IMR-90 (cell line): ENCODE data around the gene PLVAP. TPM values are rescaled to one million over a fixed set of nuclear protein-coding genes. Genes with fewer than 3 reads are reported as not detected.
A peak's percentile ranks its signal among the peaks of the same experiment; 100 is the strongest.

Source experiments
- ATAC-seq: fragments of 200-7000 bp; cut with Tn5 transposase; 2 replicates; pipeline ENCODE4 v1.9.1; 2020; ENCODE audit warnings: low read depth, mild to moderate bottlenecking, moderate library complexity
- BruUV-seq: library from RNA; stranded (reverse); fragments of 400-500 nt; replicated peaks from 2 replicates; lab custom pipeline; 2021; lab: Mats Ljungman, UMichigan
- CTCF ChIA-PET: fragments of 300-600 bp; formaldehyde crosslinking; extraction: SDS; loops from one replicate; lab custom pipeline; 2021; ENCODE audit warnings: antibody characterized with exemption; lab: Yijun Ruan, JAX
- POLR2A ChIA-PET: fragments of 300-600 bp; sonication (Branson Sonifier 250); formaldehyde crosslinking; loops from one replicate; lab custom pipeline; 2022; ENCODE audit warnings: antibody characterized with exemption; ENCODE audit not compliant: unreplicated experiment; lab: Charles Lee
- DNase-seq: peaks from one replicate; pipeline ENCODE4 v3.0.0; 2013
- H2AFZ ChIP-seq: replicated peaks from 2 replicates; pipeline ENCODE3; 2013; ENCODE audit warnings: low read length, mild to moderate bottlenecking; ENCODE audit not compliant: poor library complexity
- H2AK5ac ChIP-seq: 2 replicates; pipeline ENCODE4 v1.6.1; 2013; ENCODE audit warnings: low read depth, low read length, inconsistent platforms
- H2AK9ac ChIP-seq: replicated peaks from 2 replicates; pipeline ENCODE3; 2013; ENCODE audit warnings: mild to moderate bottlenecking, low read depth, low read length, moderate library complexity; ENCODE audit not compliant: poor library complexity
- H2BK120ac ChIP-seq: 2 replicates; pipeline ENCODE4 v1.6.1; 2013; ENCODE audit warnings: low read depth, low read length, inconsistent platforms
- H2BK15ac ChIP-seq: 3 replicates; pipeline ENCODE4 v1.6.1; 2013; ENCODE audit warnings: low read depth, low read length, inconsistent platforms
- H2BK20ac ChIP-seq: 2 replicates; pipeline ENCODE4 v1.6.1; 2013; ENCODE audit warnings: low read depth, mild to moderate bottlenecking, inconsistent platforms, low read length, moderate library complexity
- H2BK5ac ChIP-seq: 2 replicates; pipeline ENCODE4 v1.6.1; 2013; ENCODE audit warnings: mild to moderate bottlenecking, low read depth, low read length, inconsistent platforms; ENCODE audit not compliant: poor library complexity, severe bottlenecking
- H3K14ac ChIP-seq: replicated peaks from 2 replicates; pipeline ENCODE4 v1.6.1; 2013; ENCODE audit warnings: low read depth, low read length, inconsistent platforms
- H3K18ac ChIP-seq: 2 replicates; pipeline ENCODE4 v1.6.1; 2013; ENCODE audit warnings: low read depth, low read length, control low read depth
- H3K23ac ChIP-seq: 2 replicates; pipeline ENCODE4 v1.6.1; 2013; ENCODE audit warnings: low read depth, low read length, inconsistent platforms
- H3K27ac ChIP-seq: 2 replicates; pipeline ENCODE4 v1.5.1; 2013; ENCODE audit warnings: mild to moderate bottlenecking, control low read depth, low read length; ENCODE audit not compliant: insufficient read depth
- H3K27me3 ChIP-seq: 2 replicates; pipeline ENCODE4 v1.6.1; 2013; ENCODE audit warnings: low read length; ENCODE audit not compliant: control insufficient read depth, insufficient read depth
- H3K36me3 ChIP-seq: 2 replicates; pipeline ENCODE4 v1.6.1; 2013; ENCODE audit warnings: low read length, mixed read lengths; ENCODE audit not compliant: control insufficient read depth, insufficient read depth
- H3K4ac ChIP-seq: 2 replicates; pipeline ENCODE4 v1.6.1; 2013; ENCODE audit warnings: low read depth, low read length, inconsistent platforms
- H3K4me1 ChIP-seq: 2 replicates; pipeline ENCODE4 v1.6.1; 2013; ENCODE audit warnings: low read length, mixed read lengths; ENCODE audit not compliant: control insufficient read depth, insufficient read depth
- H3K4me2 ChIP-seq: 2 replicates; pipeline ENCODE4 v1.6.1; 2013; ENCODE audit warnings: low read depth, mild to moderate bottlenecking, control low read depth, low read length, moderate library complexity
- H3K4me3 ChIP-seq: 2 replicates; pipeline ENCODE4 v1.5.1; 2013; ENCODE audit warnings: low read depth, mild to moderate bottlenecking, control low read depth, low read length, moderate library complexity; ENCODE audit not compliant: insufficient read depth
- H3K56ac ChIP-seq: 2 replicates; pipeline ENCODE4 v1.6.1; 2013; ENCODE audit warnings: low read length, inconsistent platforms; ENCODE audit not compliant: insufficient read depth; ENCODE audit errors: extremely low read depth
- H3K79me1 ChIP-seq, 2 experiments: 2 replicates each; pipeline ENCODE4 v1.6.1; 2013; ENCODE audit warnings: low read length in 2 of 2, inconsistent platforms in 1 of 2, low read depth in 1 of 2
- H3K9ac ChIP-seq: 2 replicates; pipeline ENCODE4 v1.6.1; 2013; ENCODE audit warnings: low read depth, low read length, control low read depth
- H3K9me1 ChIP-seq: 2 replicates; pipeline ENCODE4 v1.6.1; 2013; ENCODE audit warnings: low read length, inconsistent platforms; ENCODE audit not compliant: insufficient read depth
- H3K9me3 ChIP-seq: 2 replicates; pipeline ENCODE4 v1.6.1; 2013; ENCODE audit warnings: low read length; ENCODE audit not compliant: control insufficient read depth, insufficient read depth
- H4K20me1 ChIP-seq: 2 replicates; pipeline ENCODE4 v1.6.1; 2013; ENCODE audit warnings: low read length, inconsistent platforms; ENCODE audit not compliant: insufficient read depth
- H4K5ac ChIP-seq: 2 replicates; pipeline ENCODE4 v1.6.1; 2013; ENCODE audit warnings: mild to moderate bottlenecking, low read depth, low read length, control low read depth
- H4K8ac ChIP-seq, 2 experiments: 2 replicates each; pipeline ENCODE4 v1.6.1; 2013; ENCODE audit warnings: low read depth in 2 of 2, low read length in 2 of 2, control low read depth in 1 of 2, inconsistent platforms in 1 of 2
- H4K91ac ChIP-seq: 2 replicates; pipeline ENCODE4 v1.6.1; 2013; ENCODE audit warnings: low read depth, low read length, inconsistent platforms; ENCODE audit not compliant: insufficient read depth
- BHLHE40 ChIP-seq: fragments of 150-350 bp; IDR thresholded peaks from 2 replicates; pipeline ENCODE4 v1.6.1; 2016; ENCODE audit warnings: mild to moderate bottlenecking, low read depth, low read length
- CEBPB ChIP-seq: IDR thresholded peaks from 2 replicates; pipeline ENCODE4 v1.6.1; 2012; ENCODE audit warnings: low read depth, low read length, improper control_type of control experiment
- FOS ChIP-seq: fragments of 150-350 bp; IDR thresholded peaks from 2 replicates; pipeline ENCODE4 v1.6.1; 2016; ENCODE audit warnings: low read depth, low read length
- MAZ ChIP-seq: IDR thresholded peaks from 2 replicates; pipeline ENCODE4 v1.6.1; 2012; ENCODE audit warnings: low read depth, mild to moderate bottlenecking, low read length, improper control_type of control experiment, moderate library complexity, borderline replicate concordance
- USF2 ChIP-seq: fragments of 150-350 bp; IDR thresholded peaks from 2 replicates; pipeline ENCODE4 v1.6.1; 2017; ENCODE audit warnings: mild to moderate bottlenecking, antibody characterized with exemption, low read length, low read depth
- WGBS, 2 experiments: methylation state at CpG; one replicate each; pipeline versions ENCODE4 v1.1.5 to v1.1.7; 2013; ENCODE audit warnings: missing lambda C conversion rate in 2 of 2; ENCODE audit not compliant: insufficient read length in 1 of 2; ENCODE audit errors: extremely low coverage in 2 of 2; 5-methylcytosine and 5-hydroxymethylcytosine counted together
- dilution Hi-C: fragments of 300-500 bp; cut with HindIII; formaldehyde crosslinking; loops from one replicate; pipeline ENCODE4 v1.14.3; 2018; ENCODE audit warnings: low sequenced_read_pairs; ENCODE audit not compliant: unreplicated experiment
- in situ Hi-C: fragments of 300-500 bp; cut with MboI; formaldehyde crosslinking; loops from 3 replicates; pipeline ENCODE4 v1.14.3; 2019; ENCODE audit warnings: low sequenced_read_pairs, inconsistent platforms, mixed read lengths
- intact Hi-C: fragments of 100-400 bp; cut with micrococcal nuclease; formaldehyde crosslinking; loops from 2 replicates; pipeline ENCODE4 v1.10.0; 2022
- polyA plus RNA-seq, 3 experiments: library from polyadenylated mRNA; depleted of rRNA; stranded (reverse); fragments of >200 nt; gene quantifications; 2 replicates each; pipeline ENCODE4 v1.2.3, GENCODE V29; 2012; ENCODE audit warnings: low replicate concordance in 1 of 3
- total RNA-seq: library from RNA; depleted of rRNA; stranded (reverse); fragments of >200 nt; gene quantifications from 2 replicates; pipeline ENCODE4 v1.2.3, GENCODE V29; 2012

The PLVAP gene
- total and polyA plus RNA-seq, 2 of the 4 experiments (the other 2 are of a cell fraction): not detected

DNA sequence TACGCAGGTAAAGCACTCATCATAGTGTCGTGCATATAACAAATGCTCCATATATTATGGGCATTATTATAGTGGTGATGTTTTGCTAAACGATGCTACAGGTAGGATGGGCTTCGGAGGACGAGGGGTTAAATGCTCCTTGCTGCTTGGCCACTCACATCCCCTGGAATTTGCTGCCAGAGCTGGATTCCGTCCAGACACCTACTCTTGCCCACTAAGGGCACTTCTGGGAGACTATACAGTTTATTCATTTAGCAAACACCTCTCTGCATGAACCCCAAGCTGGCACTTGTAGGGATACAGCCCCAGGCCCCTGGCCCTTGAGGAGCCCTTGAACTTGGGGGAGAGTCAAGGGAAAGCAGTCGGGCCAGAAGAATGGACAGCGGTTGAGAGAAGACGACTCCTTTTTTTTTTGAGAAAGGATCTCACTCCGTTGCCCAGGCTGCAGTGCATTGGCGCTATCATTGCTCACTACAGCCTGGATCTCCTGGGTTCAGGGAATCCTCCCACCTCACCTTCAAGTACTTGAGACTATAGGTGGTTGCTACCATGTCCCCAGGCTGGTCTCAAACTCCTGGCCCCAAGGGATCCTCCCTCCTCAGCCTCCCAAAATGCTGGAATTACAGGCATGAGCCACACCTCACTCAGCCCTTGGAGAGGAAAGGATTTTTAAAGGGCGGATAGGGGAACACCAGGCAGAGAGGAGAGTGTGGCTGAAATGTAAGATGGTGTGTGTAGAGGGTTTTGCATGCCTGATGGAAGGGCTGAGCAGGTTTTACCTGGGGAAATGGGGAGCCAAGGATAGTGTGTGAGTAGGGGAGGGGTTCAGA, 72.5 kb downstream of the PLVAP start:
- Histone ChIP-seq H3K4me1 (peaks cover 8% of the 10 kb centered on the region), H3K56ac (peak overlapping the region; percentile 1; the same call in 1 of the 2 replicates), H3K18ac (peak overlapping the region; percentile 38), H2BK20ac (peak overlapping the region; percentile 77; the same call in 1 of the 2 replicates), H3K4me2 (no peak overlapping the region), H4K8ac (peak overlapping the region; percentile 2 to 26; a peak in 2 of 4 replicates), H4K5ac (0 out of 2 replicates have a peak overlapping the region, but pooled peaks have one; percentile 28), H2BK120ac (no peak overlapping the region), H3K14ac (no peak overlapping the region), H2AK5ac (peak overlapping the region; percentile 86), H2BK15ac (no peak overlapping the region; the same call in 2 of the 3 replicates), H3K9me1 (peaks cover 19% of the 10 kb centered on the region), H2AK9ac (peak overlapping the region; percentile 93), H3K9me3 (no peaks in the 10 kb centered on the region), H2BK5ac (peak overlapping the region; percentile 15), H3K79me1 (peaks cover 21 to 50% of the 10 kb centered on the region in 2 experiments), H2AFZ (peak overlapping the region; percentile 78), H3K4ac (peak overlapping the region; percentile 81), H3K9ac (no peak overlapping the region), H3K36me3 (peaks cover 2% of the 10 kb centered on the region; the same call in 1 of the 2 replicates), H3K27me3 (no peaks in the 10 kb centered on the region), H3K23ac (no peak overlapping the region; the same call in 1 of the 2 replicates), H3K4me3 (no peak overlapping the region), H3K27ac (peak overlapping the region; percentile 46; the same call in 1 of the 2 replicates), H4K91ac (peak overlapping the region; percentile 60; the same call in 1 of the 2 replicates), H4K20me1 (no peaks in the 10 kb centered on the region)
- no TSS peak for BruUV-seq
- in situ Hi-C loops: no loop called here
- intact Hi-C loops: loop anchor here (1.0 kb wide), 1 partner anchor 37 kb away; the partner anchor contains the start of gene BABAM1
- no peak for DNase-seq
- POLR2A ChIA-PET: no interaction called here
- CTCF ChIA-PET: interaction anchor here (0.6 to 1.0 kb wide), 4 partner anchors 12 to 591 kb away, joined by 3 to 5 read pairs (median 4); no protein-coding TSS in a partner anchor
- no CpG with 5 or more reads among the region's 12 CpGs for WGBS, 2 experiments
- dilution Hi-C loops: no loop called here
- TF ChIP-seq BHLHE40 (no peak), FOS (no peak), CEBPB (no peak), USF2 (no peak), MAZ (no peak)
- ATAC-seq: no peak
